Activated CD8-positive, alpha-beta memory T cell treated with anti-CD3 and anti-CD28 coated beads, Interleukin-2, amount 50 U/mL, for 4 hours (primary cell): ENCODE measurements around the gene TRPC4AP.

Source experiments
- DNase-seq: peaks from one replicate; pipeline ENCODE4 v3.0.0-alpha.2; 2020

TRPC4AP gene

GRCh38 chr20:34984756-34985261 lies 107.8 kb downstream of the TRPC4AP start:
- DNase-seq = no peak

- no peak for DNase-seq
These were observed 108.4 kb downstream of the TRPC4AP start for GRCh38 chr20:34983995-34984735.

- DNase-seq = no peak
These were observed 109.4 kb downstream of the TRPC4AP start for GRCh38 chr20:34983089-34983820.

- DNase-seq = no peak
These were observed 110.1 kb downstream of the TRPC4AP start for GRCh38 chr20:34982270-34983088.

GRCh38 chr20:34980543-34981233 lies 111.9 kb downstream of the TRPC4AP start:
- DNase-seq = no peak

- no peak for DNase-seq
These were observed 113.0 kb downstream of the TRPC4AP start for GRCh38 chr20:34979366-34980153.

- no peak for DNase-seq
These were observed 114.4 kb downstream of the TRPC4AP start for GRCh38 chr20:34978092-34978744.

GRCh38 chr20:34977365-34978091 lies 115.1 kb downstream of the TRPC4AP start:
- DNase-seq = no peak

GRCh38 chr20:34976286-34976685 lies 116.3 kb downstream of the TRPC4AP start:
- DNase-seq = no peak

GRCh38 chr20:34974246-34974645 lies 118.4 kb downstream of the TRPC4AP start:
- DNase-seq = no peak

- no peak for DNase-seq
These were observed 120.9 kb downstream of the TRPC4AP start for GRCh38 chr20:34971561-34972235.

- no peak for DNase-seq
These were observed 121.6 kb downstream of the TRPC4AP start for GRCh38 chr20:34970846-34971560.

GRCh38 chr20:34970193-34970840 lies 122.3 kb downstream of the TRPC4AP start:
- no peak for DNase-seq

- no peak for DNase-seq
These were observed 124.4 kb downstream of the TRPC4AP start for GRCh38 chr20:34968042-34968775.

GRCh38 chr20:34967421-34967820 lies 125.2 kb downstream of the TRPC4AP start:
- no peak for DNase-seq

GRCh38 chr20:34965051-34965450 lies 127.6 kb downstream of the TRPC4AP start:
- no peak for DNase-seq

GRCh38 chr20:34964486-34964885 lies 128.1 kb downstream of the TRPC4AP start:
- DNase-seq = no peak
